ENCODE results near the gene HS1BP3.

The HS1BP3 gene

DNA sequence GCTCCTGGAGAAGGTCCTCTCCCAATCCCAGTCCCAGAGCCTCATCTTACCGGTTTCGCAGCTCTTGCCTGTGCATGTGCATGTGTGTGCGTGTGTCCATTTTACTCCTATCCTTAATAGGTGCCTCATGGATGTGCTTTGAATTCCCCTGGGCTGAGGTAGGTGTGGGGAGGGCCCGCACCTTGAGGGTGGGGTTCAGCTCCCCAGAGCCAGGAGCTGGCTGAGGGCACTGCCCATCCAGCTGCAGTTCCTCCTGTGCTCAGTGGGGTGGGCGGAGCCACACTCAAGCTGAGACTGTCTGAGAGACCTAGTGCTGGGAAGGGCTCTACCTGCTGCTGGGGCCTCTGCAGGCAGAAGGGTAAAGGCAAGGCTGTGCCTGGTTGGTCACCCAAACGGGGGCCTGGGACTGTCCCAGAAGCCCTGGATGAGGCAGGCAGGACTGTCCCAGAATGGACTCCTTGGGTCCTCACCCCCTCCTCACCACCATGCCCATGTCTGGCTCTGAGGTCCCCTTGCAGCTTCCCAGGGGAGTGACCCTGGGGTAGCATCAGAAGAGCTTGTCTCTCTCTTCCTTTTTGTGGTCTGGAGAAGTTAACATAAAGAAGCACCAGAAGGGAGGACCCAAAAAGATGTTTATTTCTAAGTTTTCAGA, 24.9 kb upstream of the HS1BP3 start:
- DNase-seq (ENCODE audit: low read depth in 2 of 2, low spot score in 1 of 2), result no peak

DNA sequence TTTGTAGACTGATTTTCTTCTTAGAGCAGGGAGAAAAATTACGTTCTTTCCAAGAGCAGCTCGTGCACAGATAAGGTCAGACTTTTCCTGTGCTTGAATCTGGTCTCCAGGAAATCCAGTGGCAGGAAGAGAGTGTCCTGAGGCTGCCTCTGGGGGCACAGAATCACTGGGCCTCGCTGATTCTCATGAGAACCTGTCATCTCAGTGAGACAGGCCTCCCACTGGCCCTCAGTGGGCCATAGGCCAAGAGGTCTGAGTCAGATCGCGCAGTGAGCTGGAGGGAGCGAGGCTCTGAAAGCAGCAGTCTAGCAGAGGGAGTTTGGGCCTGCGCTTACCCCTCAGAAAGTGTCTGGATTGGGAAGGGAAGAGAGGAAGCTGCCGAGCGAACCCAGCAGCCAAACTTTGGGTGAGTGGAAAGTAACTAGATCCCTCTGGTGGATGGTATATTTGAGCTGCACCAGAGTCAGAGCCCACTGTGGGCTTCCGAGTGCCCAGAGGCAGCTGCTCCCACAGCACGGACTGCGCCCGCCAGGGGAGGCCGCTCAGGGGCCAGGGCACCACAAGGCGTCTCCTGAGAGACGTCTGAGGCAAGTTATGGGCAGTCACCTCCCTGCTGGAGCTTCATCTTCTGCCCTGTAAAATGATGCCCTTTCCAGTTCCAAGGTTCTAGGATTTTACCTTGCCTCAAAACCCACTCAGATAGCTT, 24.2 kb upstream of the HS1BP3 start:
- no peak for DNase-seq (ENCODE audit: low read depth in 2 of 2, low spot score in 1 of 2)

DNA sequence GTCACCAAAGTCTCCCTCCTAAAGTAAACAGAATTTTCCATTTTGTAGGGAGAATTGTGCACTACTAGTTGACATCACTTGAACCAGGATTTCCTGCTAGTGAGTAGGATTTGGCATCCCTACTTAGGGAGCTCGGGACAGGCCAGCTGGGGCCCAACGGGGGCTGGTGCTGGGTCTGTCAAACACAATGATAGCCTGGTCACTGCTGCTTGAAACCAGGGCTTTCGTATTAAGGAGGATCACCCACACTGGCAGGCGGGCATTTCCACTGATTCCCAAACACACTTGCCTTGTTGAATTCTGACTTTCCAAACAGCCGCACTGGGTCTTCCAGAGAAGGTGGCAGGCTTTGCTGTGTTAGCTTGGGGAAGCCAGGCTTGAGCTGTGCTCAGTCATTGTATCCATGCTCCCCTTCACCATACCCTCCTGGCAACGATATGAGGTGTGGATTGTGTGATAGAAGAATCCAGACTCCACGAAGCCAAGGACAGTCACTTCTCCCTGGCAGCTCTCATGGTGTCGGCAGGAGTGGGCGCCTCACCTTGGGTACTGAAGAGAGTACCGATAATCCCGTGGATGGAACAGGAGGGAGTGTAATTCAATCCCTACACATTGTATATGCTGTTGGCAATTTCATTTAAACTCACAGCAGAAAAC, 23.5 kb upstream of the HS1BP3 start:
- no peak for DNase-seq (ENCODE audit: low read depth in 2 of 2, low spot score in 1 of 2)

DNA sequence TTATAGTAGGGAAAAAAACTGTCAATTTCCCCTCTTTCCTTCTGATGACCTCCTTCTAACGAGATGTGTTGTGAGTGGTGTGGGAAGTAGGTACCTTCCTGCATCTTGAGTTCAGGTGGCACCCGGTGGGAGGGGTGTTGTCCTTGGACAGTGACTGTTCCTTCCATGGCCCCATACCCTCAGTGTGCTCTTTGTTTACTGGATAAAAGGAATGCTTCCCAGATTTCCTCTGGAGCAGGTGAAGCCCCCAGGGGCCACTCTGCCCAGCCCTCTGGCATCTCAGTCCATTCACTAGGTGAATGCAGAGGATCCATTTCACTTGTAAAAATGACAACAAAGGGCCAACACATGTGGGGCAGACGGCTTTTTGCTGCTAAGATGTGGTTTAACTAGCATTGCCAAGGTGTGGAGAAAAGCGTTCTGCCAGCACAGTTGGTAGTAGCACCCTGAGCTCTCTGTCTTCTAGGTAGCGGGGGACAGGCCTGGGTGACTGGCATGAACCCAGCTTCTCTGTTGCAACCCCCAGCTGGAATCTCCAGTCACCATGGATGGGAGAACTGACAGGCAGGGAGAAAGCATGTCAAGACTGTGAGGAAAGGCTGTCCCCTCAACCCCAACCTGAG, 22.9 kb upstream of the HS1BP3 start:
- no peak for DNase-seq (ENCODE audit: low read depth in 2 of 2, low spot score in 1 of 2)

DNA sequence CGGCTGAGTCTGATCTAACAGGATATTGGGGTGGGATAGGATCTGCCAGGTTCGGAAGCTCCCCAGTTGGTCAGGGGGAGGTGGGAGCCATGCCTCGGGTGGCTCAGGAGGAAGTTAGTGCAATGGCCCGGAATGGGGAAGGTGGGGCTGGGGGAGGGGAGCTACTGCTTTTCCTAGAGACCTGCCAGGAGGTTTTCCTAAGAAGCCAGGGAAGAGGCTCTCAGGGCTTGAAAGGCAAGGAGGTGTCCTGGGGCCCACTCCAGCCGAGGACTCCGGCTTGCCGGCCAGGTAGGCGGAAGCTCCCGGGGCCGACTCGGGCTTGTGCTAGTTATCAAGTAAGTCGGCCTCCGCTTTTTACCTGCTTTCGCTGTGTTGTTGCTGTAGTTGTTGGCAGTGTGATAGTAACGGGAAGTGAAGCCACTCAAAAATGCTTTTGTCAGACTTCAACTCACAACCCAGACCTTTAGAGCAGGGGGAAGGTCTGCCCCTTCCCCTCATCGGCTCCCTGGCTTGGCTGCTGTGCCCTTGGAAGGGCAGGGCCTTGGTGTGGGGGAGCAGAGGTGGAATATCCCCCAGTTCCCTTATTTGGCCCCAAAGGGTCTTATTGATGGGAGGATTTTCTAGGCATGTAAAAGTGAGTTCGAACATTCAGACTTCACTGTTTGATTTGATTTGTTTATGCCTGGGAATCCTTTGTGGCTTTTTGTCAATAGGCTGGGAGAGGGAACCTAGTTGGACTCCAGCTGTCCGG, 21.5 kb upstream of the HS1BP3 start:
- DNase-seq (ENCODE audit: low read depth in 2 of 2, low spot score in 1 of 2), result no peak

DNA sequence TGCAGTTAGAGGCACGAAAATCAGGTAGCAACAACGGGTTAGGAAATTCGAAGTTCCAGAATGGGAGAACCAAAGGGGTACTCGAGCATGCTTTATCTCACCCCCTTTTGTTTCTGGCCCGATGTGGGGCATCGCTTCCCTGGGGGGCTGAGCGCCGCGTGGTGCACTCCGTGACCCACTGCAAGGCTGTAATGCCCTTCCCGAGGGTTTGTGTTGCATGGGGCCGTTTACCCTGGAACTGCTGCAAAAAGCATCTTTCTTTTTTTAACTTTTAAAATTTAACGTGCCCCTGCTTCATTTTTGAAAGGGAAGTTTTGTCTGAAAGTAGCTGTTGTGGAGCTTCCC, 20.8 kb upstream of the HS1BP3 start:
- DNase-seq (ENCODE audit: low read depth in 2 of 2, low spot score in 1 of 2), result no peak

DNA sequence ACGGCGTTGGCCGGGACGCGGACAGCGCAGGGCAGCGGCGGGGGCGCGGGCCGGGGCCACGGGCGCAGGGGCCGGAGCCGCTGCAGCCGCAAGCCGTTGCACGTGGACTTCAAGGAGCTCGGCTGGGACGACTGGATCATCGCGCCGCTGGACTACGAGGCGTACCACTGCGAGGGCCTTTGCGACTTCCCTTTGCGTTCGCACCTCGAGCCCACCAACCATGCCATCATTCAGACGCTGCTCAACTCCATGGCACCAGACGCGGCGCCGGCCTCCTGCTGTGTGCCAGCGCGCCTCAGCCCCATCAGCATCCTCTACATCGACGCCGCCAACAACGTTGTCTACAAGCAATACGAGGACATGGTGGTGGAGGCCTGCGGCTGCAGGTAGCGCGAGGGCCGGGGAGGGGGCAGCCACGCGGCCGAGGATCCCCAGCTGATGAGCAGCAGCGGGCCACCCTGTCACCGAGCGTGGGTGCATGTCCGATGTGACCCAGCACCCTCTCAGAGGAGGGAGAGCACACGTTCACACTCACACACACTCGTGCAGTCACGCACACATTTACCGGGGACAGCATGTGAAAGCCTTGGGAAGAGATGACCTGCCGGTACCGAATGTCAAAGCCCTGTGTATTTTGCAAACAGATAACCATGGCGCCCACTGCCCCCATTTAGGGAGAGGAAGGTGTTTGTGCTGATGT, 20.3 kb upstream of the HS1BP3 start:
- DNase-seq (ENCODE audit: low read depth in 2 of 2, low spot score in 1 of 2), result no peak

DNA sequence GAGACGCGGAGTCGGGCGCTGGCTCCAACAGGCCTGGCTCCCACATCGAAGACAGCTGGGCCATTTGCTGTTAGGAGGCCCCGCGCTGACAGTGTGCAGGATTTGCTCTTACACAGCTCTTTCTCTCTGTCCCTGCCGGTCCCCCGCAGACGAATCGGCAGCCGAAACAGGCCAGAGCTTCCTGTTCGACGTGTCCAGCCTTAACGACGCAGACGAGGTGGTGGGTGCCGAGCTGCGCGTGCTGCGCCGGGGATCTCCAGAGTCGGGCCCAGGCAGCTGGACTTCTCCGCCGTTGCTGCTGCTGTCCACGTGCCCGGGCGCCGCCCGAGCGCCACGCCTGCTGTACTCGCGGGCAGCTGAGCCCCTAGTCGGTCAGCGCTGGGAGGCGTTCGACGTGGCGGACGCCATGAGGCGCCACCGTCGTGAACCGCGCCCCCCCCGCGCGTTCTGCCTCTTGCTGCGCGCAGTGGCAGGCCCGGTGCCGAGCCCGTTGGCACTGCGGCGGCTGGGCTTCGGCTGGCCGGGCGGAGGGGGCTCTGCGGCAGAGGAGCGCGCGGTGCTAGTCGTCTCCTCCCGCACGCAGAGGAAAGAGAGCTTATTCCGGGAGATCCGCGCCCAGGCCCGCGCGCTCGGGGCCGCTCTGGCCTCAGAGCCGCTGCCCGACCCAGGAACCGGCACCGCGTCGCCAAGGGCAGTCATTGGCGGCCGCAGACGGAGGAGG, 19.6 kb upstream of the HS1BP3 start:
- DNase-seq (ENCODE audit: low read depth in 2 of 2, low spot score in 1 of 2), result no peak

DNA sequence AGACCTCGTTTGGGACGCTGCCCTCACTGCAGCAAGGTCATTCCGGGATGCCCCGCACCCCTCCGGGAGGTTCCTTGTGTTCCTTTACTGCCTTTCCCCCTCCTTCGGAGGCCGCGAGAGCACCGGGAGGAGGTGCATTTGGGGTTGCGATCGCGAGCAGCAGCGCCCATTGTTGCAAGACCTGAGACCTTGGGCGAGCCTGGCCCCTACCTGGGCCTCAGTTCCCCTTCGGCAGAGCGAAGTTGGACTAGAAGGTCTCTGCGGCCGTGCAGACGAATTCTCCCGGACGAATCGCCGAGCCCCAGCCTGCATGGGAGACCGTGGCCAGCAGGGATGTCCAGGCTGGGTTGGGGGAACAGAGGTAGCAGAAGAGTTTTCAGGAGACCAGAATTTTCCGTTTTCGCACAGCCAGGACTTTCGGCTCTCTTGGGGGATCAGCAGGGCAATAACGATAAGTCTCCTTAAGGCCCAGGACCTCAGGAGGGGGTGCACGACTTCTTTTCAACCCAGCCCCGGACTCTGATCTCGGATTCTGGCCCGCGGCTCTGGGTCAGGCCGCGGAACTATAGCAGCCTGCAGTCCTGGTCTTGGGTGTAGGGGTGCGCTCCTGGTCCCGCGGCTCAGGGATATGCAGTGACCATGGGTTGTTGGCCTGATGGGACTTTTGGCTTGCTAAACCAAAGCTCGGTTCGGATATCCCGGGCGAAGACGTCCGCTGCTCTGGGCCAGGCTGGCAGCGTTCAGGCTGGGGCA, 18.8 kb upstream of the HS1BP3 start:
- no peak for DNase-seq (ENCODE audit: low read depth in 2 of 2, low spot score in 1 of 2)

DNA sequence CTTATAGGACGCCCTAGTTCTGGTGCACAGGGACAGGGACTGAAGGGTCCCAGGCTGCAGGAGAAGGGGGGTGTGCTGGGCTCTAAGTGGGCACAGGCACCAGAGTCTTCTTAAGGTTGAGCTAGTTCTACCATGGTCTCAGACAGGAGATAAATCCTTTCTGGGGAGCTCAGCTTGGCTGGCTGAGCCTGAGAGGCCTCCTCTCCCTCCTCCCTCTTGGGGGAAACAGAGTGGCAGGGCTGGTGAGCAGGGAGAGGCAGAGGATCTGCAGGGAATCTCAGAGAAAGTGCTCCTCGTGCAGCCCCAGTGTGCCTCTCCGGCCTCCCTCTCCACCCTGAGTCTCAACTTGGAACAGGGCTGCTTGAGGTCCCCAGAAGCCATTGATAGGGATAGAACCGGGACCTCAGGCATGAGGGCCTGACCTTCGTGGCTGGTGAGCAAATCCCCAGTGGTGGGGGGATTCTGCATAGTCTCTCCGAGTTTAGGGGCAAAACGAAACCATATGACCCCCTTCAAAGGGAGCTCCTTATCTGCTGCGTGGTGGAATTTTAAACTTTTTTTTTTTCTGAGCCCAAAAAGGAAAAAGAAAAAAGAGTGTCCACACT, 18.1 kb upstream of the HS1BP3 start:
- no peak for DNase-seq (ENCODE audit: low read depth in 2 of 2, low spot score in 1 of 2)

DNA sequence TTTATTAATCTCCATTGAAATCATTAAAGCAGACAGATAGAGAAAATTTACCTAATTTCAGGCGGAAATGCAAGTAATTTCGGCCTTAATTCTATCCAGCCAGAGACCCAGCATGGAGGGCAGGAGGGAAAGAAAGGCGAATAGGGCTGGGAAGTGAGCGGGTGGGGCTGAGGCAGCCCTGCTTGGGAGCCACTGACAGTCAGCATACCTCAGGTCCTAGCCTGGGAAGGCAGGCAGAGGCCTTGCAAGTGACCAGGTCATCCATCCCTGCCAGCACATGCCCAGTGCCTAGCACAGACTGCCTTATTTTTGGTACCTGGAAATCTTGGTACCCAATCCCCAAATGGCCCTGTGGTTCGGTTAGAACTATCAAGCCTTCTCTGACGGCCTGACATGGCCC, 17.6 kb upstream of the HS1BP3 start:
- DNase-seq (ENCODE audit: low read depth in 2 of 2, low spot score in 1 of 2), result no peak

DNA sequence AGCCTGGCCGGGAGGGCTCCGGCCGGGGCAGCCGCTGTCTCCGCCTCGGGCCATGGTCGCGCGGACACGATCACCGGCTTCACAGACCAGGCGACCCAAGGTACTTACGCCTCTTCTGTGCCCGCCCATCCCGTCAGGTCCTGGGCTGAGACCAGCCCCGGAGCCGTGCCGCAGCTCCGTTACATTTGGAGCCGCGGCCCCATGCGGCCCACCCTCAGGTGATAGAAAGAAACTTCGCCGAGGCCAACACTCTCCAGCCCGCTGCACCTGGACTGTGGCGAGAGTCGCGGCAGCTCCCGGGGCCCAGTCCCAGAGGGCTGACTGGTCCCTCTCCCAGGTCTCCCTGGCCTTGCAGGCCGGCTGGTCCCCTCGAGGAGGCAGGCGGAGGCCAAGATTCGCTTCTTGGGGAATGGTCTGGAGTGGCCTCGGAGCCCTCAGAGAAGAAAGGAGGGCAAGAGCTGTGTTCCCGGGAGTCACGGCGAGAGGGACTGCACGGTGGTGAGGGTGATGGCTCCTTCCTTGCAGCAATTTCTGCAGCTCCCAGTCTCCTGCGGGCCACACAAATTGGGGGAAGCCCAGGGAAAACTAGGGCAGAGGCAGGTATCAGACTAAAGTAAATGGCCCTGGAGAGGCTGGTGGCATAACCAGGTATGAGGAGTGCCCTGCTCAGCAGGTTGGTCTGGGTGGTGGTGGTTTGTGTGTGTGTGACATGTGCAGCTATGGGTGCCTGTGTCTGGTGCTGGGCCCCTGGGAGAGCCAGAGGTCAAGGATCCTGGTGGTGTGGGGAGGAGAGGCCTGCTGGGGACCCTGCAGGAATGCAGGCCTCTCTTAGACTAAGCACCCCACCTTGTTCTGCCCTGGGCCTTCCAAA, 16.9 kb upstream of the HS1BP3 start:
- DNase-seq (ENCODE audit: low read depth in 2 of 2, low spot score in 1 of 2), result no peak

DNA sequence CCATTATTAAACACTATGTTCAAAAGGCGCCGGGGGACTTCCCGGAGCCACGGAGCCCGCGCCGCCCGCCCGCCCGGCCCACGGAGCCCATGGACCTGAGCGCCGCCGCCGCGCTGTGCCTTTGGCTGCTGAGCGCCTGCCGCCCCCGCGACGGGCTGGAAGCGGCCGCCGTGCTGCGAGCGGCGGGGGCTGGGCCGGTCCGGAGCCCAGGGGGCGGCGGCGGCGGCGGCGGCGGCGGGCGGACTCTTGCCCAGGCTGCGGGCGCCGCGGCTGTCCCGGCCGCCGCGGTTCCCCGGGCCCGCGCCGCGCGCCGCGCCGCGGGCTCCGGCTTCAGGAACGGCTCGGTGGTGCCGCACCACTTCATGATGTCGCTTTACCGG, 16.2 kb upstream of the HS1BP3 start:
- no peak for DNase-seq (ENCODE audit: low read depth in 2 of 2, low spot score in 1 of 2)

DNA sequence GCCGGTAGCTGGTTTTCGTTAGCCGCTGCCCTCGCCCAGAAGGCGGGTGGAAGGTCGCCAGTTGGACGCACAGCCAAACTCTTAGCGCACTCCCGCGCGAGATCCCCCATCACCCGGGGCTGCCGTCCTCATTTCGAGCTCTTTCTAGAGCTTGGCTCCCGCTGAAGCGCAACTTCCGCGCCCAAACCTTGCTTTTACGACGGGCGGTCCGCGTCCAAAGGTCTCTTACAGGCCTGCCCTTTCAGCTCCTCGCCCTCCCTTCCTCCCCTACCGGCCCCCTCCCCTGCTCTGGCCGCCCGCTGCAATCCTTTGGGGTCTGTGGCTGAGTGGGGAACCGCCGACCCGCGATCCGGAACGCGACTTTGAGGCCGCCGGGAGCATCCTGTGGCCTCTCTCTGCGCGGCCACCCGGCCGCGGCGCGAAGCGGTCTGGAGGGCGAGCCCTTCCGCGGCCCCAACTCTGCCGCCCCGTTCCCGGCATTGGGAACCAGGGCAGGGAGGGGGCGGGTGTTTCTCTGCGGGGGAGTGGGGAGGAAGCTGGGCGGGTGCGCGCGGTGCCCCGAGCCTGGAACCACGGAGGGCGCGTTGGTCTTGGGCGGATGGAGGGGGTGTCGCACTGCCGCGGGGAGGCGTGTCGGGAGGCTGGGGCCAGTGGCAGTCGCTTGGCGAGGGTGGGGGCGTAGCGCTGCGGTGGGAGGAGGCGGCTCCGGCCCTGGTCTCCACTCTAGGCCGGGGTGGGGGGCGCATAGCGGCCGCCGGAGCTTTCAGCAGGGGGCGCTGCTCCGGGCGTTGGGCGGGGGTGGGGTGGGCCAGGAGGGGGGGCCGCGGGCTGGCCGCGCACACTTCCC, 15.6 kb upstream of the HS1BP3 start, which contains the start of gene GDF7:
Gene GDF7, plus strand, starts transcription at position 841 of the 847 bp plus-strand sequence. CDS start 96 bp downstream, outside the sequence.
- no peak for DNase-seq (ENCODE audit: low read depth in 2 of 2, low spot score in 1 of 2)

DNA sequence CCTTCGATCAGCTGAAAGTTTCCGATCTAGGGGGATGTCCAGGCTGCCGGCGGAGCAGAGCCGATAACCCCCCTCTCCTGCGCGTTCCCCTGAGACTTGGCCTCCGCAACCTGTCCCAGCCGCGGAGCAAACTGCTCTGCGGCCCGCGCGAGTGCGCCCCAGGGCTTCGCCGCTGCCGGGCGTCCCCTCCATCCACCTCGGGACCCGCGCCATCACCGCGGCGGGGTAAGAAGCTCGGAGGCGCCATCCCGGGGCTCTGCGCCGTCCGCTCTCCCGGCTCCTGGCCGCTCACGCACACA, 15.1 kb upstream of the HS1BP3 start:
- DNase-seq (ENCODE audit: low read depth in 2 of 2, low spot score in 1 of 2), result no peak

DNA sequence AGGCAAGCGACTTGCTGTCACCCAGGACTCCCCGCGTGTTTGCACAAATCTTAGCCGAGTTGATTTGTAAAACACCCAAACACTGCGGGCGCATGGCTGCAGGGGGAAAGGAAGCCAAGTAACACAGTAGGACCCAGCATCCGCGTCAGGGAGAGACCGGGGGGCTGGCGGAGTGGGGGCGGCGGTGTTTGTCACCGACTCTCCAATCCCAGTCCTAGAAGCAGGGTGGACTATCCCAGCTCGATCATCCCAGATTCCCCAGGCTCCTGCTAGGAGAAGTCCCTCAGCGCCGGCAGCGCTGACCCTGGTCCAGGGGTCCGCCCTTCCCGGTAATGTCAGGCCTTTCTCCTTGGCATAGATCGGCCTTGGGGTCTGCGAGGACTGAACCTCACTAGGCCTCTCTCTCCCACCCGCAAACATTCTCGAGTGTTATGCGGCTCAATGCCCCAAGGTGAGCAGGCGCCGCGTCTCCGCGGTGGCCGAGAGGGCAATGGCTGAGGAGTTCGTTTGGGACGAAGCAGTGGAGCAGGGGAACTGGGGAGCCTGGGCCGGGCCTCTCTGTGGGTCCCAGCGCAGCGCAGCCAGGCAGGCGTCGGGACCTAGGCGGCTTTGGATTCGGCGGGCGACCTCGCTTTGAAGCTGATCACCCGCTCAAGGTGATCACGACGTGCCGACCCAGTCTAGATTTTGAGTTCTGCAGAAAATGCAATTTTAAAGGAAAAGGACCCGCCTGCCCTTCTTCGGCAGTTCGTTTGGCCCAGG, 14.5 kb upstream of the HS1BP3 start:
- no peak for DNase-seq (ENCODE audit: low read depth in 2 of 2, low spot score in 1 of 2)

Data from stimulated activated CD8-positive, alpha-beta memory T cell treated with anti-CD3 and anti-CD28 coated beads, Interleukin-4, amount 100 ng/mL, for 4 hours (primary cell).